IMR-90 (cell line): ENCODE results near the gene SYNE3.

Experiments
- BHLHE40 ChIP-seq: fragments of 150-350 bp; IDR thresholded peaks from 2 replicates; pipeline ENCODE4 v1.6.1; 2016; ENCODE audit warnings: mild to moderate bottlenecking, low read depth, low read length
- CEBPB ChIP-seq: IDR thresholded peaks from 2 replicates; pipeline ENCODE4 v1.6.1; 2012; ENCODE audit warnings: low read depth, low read length, improper control_type of control experiment
- CHD1 ChIP-seq: IDR thresholded peaks from 2 replicates; pipeline ENCODE4 v1.6.1; 2012; ENCODE audit warnings: low read depth, low read length, improper control_type of control experiment
- ELK1 ChIP-seq: fragments of 150-350 bp; IDR thresholded peaks from 2 replicates; pipeline ENCODE4 v1.6.1; 2016; ENCODE audit warnings: low read depth, mild to moderate bottlenecking, low read length, moderate library complexity, borderline replicate concordance
- FOS ChIP-seq: fragments of 150-350 bp; IDR thresholded peaks from 2 replicates; pipeline ENCODE4 v1.6.1; 2016; ENCODE audit warnings: low read depth, low read length
- MAZ ChIP-seq: IDR thresholded peaks from 2 replicates; pipeline ENCODE4 v1.6.1; 2012; ENCODE audit warnings: low read depth, mild to moderate bottlenecking, low read length, improper control_type of control experiment, moderate library complexity, borderline replicate concordance
- MXI1 ChIP-seq: IDR thresholded peaks from 2 replicates; pipeline ENCODE4 v1.6.1; 2012; ENCODE audit warnings: low read depth, mild to moderate bottlenecking, low read length, moderate library complexity, borderline replicate concordance
- NFE2L2 ChIP-seq: fragments of 150-350 bp; IDR thresholded peaks from 2 replicates; pipeline ENCODE4 v1.6.1; 2016; ENCODE audit warnings: low read depth, mild to moderate bottlenecking, low read length
- POLR2A ChIP-seq: IDR thresholded peaks from 2 replicates; pipeline ENCODE4 v1.6.1; 2012; ENCODE audit warnings: mild to moderate bottlenecking, low read depth, low read length
- RAD21 ChIP-seq: IDR thresholded peaks from 2 replicates; pipeline ENCODE4 v1.6.1; 2012; ENCODE audit warnings: low read length, improper control_type of control experiment
- RFX5 ChIP-seq: IDR thresholded peaks from 2 replicates; pipeline ENCODE4 v1.8.0; 2012; ENCODE audit warnings: low read depth, mild to moderate bottlenecking, low read length, moderate library complexity
- USF2 ChIP-seq: fragments of 150-350 bp; IDR thresholded peaks from 2 replicates; pipeline ENCODE4 v1.6.1; 2017; ENCODE audit warnings: mild to moderate bottlenecking, antibody characterized with exemption, low read length, low read depth
- TF ChIP-seq, protein P1 (sequence below): conservative IDR thresholded peaks from 2 replicates; pipeline ENCODE4 v1.5.1; 2012; ENCODE audit warnings: mild to moderate bottlenecking, low read depth, low read length, improper control_type of control experiment

DNA sequence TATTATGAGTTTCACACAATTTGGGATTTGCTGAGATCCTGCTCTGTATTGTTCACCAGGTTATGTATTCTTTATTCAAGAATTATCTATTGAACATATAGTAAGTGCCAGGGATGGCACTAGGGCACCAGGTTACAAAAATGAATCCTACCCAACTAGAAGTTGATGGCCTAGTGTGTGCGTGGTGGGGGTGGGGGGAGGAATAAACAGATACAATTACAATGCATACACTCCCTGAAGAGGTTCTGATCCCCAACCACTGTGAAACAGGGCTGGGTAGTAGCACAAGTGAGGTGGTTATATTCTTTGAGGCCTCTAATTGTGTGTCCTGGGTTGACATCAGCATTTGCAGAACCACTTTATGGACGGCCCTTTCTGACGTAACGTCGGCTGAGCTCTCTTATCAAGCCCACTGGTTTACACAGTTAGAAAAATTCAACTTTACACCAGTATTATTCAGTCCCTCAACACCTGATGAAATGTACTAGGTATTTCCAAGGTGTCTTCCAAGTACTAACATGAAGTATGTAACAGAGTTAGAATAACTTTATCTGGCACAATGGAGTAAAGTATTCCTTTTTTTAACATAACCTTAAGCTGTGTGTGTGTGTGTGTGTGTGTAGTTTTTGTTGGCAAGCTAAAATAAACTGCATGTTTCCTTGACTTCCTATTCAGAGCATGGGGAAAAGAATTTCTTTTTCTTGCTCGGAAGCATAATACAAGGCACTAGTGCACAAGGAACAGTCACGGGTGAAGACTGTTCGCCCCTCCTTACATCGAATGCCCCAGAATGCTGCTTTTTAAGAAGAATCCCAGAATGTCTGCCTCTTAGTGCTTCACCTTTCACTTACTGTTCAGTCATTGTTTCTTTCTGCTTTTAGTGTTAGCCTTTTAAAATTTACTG lies 10.3 kb upstream of the SYNE3 start:
- TF ChIP-seq, protein P1, sequence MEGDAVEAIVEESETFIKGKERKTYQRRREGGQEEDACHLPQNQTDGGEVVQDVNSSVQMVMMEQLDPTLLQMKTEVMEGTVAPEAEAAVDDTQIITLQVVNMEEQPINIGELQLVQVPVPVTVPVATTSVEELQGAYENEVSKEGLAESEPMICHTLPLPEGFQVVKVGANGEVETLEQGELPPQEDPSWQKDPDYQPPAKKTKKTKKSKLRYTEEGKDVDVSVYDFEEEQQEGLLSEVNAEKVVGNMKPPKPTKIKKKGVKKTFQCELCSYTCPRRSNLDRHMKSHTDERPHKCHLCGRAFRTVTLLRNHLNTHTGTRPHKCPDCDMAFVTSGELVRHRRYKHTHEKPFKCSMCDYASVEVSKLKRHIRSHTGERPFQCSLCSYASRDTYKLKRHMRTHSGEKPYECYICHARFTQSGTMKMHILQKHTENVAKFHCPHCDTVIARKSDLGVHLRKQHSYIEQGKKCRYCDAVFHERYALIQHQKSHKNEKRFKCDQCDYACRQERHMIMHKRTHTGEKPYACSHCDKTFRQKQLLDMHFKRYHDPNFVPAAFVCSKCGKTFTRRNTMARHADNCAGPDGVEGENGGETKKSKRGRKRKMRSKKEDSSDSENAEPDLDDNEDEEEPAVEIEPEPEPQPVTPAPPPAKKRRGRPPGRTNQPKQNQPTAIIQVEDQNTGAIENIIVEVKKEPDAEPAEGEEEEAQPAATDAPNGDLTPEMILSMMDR, result no peak
- TF ChIP-seq CEBPB (no peak), USF2 (no peak), POLR2A (no peak), RFX5 (no peak), ELK1 (no peak), BHLHE40 (no peak), CHD1 (no peak), MXI1 (no peak), RAD21 (no peak), MAZ (no peak), FOS (no peak), NFE2L2 (no peak)
